GM12874 (cell line): ENCODE results near the gene IL1RAPL2.

Source experiments
- TF ChIP-seq, protein P1 (sequence below): IDR thresholded peaks from 2 replicates; pipeline ENCODE4 v1.5.1; 2011; ENCODE audit warnings: low read depth, mild to moderate bottlenecking, control low read depth, low read length, moderate library complexity; ENCODE audit not compliant: insufficient read depth

IL1RAPL2 gene

DNA sequence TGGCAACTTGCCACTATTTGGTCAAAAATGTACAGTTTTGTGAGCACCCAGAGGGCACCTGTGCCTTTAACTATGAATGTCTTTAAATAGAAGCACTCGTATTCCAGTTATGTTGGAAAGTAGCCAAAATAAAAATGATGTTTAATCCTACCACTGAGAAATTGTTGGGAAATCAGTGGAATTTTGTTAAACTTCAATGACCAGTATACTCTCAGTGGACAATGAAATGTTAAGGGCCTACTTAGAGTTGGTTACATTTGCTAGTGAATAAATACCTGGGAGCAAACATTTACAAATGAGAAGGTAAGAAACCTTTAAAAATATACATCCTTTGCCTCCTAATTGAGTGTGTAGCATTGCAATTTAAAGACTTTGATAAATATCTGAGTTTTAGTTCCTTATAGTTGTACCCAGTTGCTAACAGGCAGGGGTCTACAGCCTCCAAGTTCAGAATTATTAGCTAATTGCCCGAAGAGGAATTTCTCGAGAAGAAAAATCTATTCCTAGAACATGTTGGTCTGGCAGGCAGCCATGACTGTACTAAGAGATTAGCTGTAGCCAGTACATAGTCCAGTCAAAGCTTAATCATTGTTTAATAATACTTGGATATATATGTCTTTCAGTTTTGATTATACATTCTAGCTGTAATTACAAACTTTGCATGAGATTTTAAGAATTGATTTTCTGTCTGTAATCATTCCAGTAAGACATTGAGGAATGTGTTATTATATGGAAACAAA is 93.2 kb downstream of the IL1RAPL2 start:
- TF ChIP-seq, protein P1, sequence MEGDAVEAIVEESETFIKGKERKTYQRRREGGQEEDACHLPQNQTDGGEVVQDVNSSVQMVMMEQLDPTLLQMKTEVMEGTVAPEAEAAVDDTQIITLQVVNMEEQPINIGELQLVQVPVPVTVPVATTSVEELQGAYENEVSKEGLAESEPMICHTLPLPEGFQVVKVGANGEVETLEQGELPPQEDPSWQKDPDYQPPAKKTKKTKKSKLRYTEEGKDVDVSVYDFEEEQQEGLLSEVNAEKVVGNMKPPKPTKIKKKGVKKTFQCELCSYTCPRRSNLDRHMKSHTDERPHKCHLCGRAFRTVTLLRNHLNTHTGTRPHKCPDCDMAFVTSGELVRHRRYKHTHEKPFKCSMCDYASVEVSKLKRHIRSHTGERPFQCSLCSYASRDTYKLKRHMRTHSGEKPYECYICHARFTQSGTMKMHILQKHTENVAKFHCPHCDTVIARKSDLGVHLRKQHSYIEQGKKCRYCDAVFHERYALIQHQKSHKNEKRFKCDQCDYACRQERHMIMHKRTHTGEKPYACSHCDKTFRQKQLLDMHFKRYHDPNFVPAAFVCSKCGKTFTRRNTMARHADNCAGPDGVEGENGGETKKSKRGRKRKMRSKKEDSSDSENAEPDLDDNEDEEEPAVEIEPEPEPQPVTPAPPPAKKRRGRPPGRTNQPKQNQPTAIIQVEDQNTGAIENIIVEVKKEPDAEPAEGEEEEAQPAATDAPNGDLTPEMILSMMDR: no peak

DNA sequence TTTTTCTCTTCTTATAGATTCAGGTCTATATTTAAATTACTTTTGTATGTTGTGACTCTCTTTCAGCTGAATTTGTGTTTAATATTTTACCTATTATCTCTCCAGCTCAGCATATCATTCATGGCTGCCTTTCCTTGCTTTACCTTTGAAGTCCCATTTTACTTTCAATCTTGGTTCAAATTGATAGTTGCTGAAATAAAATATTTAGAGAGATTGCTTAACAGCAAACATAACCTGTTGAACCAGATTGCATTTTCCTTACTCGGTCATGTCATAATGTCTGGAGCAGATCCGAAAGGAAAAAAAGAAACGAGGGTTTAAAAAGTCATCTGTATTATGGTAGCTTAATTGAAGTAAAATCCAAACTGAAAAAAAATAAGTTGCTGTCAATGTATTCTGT is 94.1 kb downstream of the IL1RAPL2 start:
- TF ChIP-seq, protein P1: no peak

DNA sequence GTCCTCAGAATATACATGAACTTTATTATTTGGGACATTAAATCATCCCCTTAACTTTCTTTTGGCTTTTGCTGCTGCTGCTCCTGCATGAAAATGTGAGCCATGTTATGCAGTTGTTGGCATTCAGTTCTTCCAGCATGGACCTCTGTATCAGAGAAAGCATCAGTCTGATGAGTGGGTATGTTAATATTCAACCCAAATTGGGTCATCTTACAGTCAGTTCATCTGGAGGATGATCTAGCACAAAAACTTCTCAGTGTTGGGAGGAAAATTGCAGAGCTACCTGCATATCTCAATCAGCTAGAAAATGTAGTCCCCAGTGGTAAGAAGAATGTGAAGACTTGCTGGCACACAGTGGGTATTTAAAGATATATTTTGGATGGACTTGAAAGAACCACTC is 96.7 kb downstream of the IL1RAPL2 start:
- TF ChIP-seq, protein P1: no peak

DNA sequence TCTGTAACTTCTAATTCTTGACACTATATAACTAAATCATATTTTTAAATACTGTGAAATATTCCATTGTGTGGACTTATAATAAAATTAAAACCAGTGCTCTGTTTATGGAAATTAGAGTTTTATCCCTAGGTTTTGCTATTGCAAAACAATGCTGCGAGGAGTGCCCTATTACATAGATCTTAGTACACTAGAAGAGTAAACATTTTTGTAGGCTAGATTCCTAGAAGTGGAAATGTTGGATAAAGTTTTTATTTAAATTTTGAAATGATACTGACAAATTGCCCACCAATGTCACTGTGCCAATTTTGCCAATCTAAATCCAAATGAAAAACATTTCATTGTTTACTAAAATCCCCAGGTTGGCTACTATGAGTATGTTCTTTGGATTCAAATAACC is 99.7 kb downstream of the IL1RAPL2 start:
- TF ChIP-seq, protein P1: no peak

DNA sequence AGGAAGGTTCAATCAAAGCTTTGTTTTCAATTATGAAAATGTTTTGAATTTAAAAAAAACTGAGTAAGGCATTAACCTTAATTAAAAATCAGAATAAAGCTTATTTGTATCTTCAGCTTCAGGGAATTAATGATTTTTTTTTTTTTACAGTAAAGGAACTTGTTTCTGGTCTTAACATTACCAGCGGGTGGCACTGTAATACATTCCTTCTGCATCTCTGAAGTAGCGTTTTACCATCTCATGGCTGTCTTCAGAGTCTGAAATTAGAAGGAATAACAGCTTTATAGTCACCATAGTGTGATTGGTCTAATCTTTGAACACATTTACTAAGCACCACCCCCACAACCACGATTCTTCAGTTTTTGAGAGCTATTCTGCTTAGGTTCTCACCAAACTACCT is 102.6 kb downstream of the IL1RAPL2 start:
- TF ChIP-seq, protein P1: no peak

DNA sequence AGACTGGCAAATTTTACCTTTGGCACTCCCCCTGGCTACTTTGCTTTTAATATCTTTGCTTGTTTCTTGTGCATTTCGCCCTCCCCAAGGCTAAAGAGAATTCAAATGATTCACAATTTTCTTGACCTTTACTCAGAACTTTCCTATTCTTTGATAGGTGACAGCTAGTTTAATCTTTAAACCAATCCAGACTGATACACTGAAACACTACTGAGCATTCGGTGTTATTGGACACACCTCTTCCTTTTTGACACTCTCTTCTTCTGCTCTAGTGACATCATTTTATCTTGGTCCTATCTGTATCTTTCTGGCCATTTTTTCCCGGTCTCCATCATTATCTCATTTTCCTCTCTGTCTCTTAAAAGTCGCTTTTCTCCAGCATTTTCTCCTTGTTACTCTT is 103.1 kb downstream of the IL1RAPL2 start:
- TF ChIP-seq, protein P1: no peak

DNA sequence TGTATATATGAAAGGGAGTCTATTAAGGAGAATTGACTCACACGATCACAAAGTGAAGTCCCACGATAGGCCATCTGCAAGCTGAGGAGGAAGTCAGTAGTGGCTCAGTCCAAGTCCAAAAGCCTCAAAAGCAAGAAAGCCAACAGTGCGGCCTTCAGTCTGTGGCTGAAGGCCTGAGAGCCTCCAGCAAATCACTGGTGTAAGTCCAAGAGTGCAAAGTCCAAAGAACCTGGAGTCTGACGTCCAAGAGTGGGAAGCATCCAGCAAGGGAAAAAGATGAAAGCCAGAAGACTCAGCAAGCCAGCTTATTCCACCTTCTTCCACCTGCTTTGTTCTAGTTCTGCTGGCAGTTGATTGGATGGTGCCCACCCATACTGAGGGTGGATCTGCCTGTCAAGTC is 104.1 kb downstream of the IL1RAPL2 start:
- TF ChIP-seq, protein P1: no peak
